ENCODE results near the gene NCAM2. TPM values are rescaled to one million over a fixed set of nuclear protein-coding genes. Genes with fewer than 3 reads are reported as not detected.

Gene NCAM2
- total RNA-seq, 4 donors from 2014 or later = 0.31 to 2.3 (median 1.7) TPM

GRCh38 chr21:20994790-20995189 is 3.4 kb upstream of the NCAM2 start:
- TF ChIP-seq, protein P1, sequence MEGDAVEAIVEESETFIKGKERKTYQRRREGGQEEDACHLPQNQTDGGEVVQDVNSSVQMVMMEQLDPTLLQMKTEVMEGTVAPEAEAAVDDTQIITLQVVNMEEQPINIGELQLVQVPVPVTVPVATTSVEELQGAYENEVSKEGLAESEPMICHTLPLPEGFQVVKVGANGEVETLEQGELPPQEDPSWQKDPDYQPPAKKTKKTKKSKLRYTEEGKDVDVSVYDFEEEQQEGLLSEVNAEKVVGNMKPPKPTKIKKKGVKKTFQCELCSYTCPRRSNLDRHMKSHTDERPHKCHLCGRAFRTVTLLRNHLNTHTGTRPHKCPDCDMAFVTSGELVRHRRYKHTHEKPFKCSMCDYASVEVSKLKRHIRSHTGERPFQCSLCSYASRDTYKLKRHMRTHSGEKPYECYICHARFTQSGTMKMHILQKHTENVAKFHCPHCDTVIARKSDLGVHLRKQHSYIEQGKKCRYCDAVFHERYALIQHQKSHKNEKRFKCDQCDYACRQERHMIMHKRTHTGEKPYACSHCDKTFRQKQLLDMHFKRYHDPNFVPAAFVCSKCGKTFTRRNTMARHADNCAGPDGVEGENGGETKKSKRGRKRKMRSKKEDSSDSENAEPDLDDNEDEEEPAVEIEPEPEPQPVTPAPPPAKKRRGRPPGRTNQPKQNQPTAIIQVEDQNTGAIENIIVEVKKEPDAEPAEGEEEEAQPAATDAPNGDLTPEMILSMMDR (IDR thresholded peaks at IDR 0.05) = no peak
- no peak for ATAC-seq (ENCODE audit: low FRiP score)
- no peak for DNase-seq (ENCODE audit: low spot score)

GRCh38 chr21:20996421-20997310 is 1.5 kb upstream of the NCAM2 start:
- TF ChIP-seq, protein P1 (IDR thresholded peaks at IDR 0.05) = no peak
- no peak for DNase-seq (ENCODE audit: low spot score)
- no peak for ATAC-seq (ENCODE audit: low FRiP score)

GRCh38 chr21:20997311-20997635 is 936 bp upstream of the NCAM2 start:
- TF ChIP-seq, protein P1 (IDR thresholded peaks at IDR 0.05) = no peak
- ATAC-seq (ENCODE audit: low FRiP score) (no peak), DNase-seq (ENCODE audit: low spot score) (no peak)

DNA sequence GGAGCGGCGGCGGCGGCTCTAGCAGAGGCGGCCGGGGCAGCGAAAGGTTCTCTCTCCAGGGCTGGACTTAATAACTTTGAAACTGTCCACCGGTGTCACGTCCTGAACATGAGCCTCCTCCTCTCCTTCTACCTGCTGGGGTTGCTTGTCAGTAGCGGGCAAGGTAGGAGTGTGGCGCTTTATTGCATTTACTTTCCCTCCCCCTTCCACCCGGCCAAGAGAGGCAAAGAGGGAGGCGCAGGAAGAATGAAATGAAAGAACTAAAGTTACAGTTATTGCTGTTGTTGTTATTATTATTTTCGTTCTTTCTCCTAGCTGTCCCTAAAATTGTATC is 214 bp downstream of the NCAM2 start:
- DNase-seq (ENCODE audit: low spot score) (no peak), ATAC-seq (ENCODE audit: low FRiP score) (no peak)
- TF ChIP-seq, protein P1 (IDR thresholded peaks at IDR 0.05) = no peak

DNA sequence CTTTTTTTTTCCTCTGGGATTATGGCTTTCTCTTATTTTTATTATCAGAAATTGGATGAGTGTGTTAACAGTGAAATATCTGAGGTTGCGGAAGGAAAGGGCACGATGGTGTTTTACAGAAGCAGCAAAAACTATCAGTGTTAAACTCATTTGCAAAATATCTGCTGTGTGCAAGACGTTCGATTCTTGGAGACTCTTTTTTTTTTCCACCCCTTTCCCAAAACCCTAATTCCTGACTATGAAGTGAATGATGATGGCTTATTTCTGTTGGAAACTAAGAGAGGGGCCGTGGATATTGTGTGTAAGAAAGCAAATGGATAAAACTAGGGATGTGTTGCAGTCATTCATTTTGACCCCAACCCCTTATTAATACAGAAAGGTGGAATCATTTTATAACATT is 677 bp downstream of the NCAM2 start:
- TF ChIP-seq, protein P1 (IDR thresholded peaks at IDR 0.05) = no peak
- no peak for ATAC-seq (ENCODE audit: low FRiP score)

DNA sequence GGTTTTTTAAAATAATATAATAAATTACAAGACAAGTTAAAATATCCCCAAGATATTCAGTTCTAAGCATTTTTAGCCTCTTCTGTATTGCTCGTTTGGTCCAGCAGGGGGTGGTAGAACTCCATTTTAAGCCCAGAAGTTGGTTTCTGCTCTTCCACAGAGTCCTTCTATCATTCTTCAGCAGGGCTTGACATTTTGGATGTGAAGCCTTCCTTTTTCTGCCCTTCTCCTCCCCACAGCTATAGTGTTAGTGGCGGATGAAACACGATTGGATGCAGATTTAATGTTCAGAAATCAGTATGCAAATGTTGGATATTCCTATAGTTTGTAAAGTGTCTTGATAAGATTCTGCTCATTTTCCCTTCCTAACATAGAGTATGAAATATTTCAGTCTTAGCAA is 1.4 kb downstream of the NCAM2 start:
- DNase-seq (ENCODE audit: low spot score) = no peak

More for the DNA sequence above, 677 bp downstream of the NCAM2 start:
- no peak for DNase-seq (ENCODE audit: low spot score)

More for the DNA sequence above, 1.4 kb downstream of the NCAM2 start:
- TF ChIP-seq, protein P1 (IDR thresholded peaks at IDR 0.05) = no peak
- no peak for ATAC-seq (ENCODE audit: low FRiP score)
